Measurements from ENCODE around the gene TXNDC5.

DNA sequence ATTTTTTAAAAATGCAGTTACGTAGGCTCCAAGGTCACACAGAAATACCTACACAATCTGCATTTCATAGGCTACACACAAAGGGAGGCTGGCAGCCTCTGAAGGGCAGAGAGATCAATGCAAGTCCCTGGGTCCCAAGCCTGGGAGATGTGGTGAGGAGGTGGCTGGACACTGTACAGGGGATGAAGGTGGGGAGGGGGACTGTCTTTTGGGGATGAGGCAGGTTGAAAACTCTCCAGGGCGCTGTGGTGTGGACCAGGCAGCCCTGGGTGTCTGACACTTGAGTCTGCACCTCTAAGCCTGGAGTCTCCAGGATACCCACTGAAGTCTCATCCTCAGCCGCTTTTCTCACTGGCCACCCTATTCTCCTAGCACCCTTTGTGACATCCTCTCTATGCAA lies 24.5 kb downstream of the TXNDC5 start:
- TF ChIP-seq ELF1 (IDR thresholded peaks at IDR 0.05; ENCODE audit: borderline replicate concordance, low read depth) (no peak), EZH2phosphoT487 (IDR thresholded peaks at IDR 0.05; ENCODE audit: borderline replicate concordance) (no peak), JUND (IDR thresholded peaks at IDR 0.05) (no peak), ZNF274 (IDR thresholded peaks at IDR 0.05; ENCODE audit: low read depth, low read length) (no peak), RAD21 (IDR thresholded peaks at IDR 0.05; ENCODE audit: low read depth) (no peak)
- TF ChIP-seq, protein P1, sequence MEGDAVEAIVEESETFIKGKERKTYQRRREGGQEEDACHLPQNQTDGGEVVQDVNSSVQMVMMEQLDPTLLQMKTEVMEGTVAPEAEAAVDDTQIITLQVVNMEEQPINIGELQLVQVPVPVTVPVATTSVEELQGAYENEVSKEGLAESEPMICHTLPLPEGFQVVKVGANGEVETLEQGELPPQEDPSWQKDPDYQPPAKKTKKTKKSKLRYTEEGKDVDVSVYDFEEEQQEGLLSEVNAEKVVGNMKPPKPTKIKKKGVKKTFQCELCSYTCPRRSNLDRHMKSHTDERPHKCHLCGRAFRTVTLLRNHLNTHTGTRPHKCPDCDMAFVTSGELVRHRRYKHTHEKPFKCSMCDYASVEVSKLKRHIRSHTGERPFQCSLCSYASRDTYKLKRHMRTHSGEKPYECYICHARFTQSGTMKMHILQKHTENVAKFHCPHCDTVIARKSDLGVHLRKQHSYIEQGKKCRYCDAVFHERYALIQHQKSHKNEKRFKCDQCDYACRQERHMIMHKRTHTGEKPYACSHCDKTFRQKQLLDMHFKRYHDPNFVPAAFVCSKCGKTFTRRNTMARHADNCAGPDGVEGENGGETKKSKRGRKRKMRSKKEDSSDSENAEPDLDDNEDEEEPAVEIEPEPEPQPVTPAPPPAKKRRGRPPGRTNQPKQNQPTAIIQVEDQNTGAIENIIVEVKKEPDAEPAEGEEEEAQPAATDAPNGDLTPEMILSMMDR (IDR thresholded peaks at IDR 0.05 in 2 of 3, conservative IDR thresholded peaks at IDR 0.05 in 1 of 3; ENCODE audit: borderline replicate concordance in 1 of 3, insufficient read depth in 1 of 3, low read depth in 2 of 3, low read length in 2 of 3), result no peak
